Testis (tissue), 2 donors: ENCODE results near the gene VGLL4.

Source experiments
- POLR2A ChIP-seq: fragments of 450-650 bp; IDR thresholded peaks from one replicate; pipeline ENCODE4 v1.6.1; 2017; ENCODE audit warnings: antibody characterized with exemption, mild to moderate bottlenecking, moderate library complexity
- TF ChIP-seq, protein P1 (sequence below), 3 experiments: fragments of 450-650 bp in 2 of 3; fragments of 200-600 bp in 1 of 3; sonication (generic) in 1 of 3; IDR thresholded peaks; one replicate each; pipeline ENCODE4 v1.5.1; 2016 to 2019; ENCODE audit warnings: antibody characterized with exemption in 3 of 3, mild to moderate bottlenecking in 2 of 3, moderate library complexity in 1 of 3

DNA sequence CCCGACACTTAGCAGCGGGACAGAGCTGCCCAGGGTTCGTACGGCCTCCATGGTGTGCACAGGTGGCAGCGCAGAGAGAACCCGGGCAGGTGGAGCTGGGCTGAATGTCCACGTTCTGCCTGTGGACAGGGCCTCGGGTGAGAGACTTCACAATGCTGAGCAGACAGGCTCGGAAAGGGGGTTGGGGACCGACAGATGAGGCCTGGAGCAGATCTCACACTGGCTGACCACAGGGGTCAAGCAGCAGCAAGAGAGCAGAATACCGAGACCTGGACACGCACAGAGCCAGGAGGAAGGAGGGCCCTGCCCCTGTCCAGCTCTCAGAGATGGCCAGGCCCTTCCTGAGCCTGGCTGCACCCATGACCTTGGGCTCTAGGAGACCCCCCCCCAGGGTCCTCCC is 83.0 kb downstream of the VGLL4 start:
- TF ChIP-seq, protein P1, sequence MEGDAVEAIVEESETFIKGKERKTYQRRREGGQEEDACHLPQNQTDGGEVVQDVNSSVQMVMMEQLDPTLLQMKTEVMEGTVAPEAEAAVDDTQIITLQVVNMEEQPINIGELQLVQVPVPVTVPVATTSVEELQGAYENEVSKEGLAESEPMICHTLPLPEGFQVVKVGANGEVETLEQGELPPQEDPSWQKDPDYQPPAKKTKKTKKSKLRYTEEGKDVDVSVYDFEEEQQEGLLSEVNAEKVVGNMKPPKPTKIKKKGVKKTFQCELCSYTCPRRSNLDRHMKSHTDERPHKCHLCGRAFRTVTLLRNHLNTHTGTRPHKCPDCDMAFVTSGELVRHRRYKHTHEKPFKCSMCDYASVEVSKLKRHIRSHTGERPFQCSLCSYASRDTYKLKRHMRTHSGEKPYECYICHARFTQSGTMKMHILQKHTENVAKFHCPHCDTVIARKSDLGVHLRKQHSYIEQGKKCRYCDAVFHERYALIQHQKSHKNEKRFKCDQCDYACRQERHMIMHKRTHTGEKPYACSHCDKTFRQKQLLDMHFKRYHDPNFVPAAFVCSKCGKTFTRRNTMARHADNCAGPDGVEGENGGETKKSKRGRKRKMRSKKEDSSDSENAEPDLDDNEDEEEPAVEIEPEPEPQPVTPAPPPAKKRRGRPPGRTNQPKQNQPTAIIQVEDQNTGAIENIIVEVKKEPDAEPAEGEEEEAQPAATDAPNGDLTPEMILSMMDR (IDR thresholded peaks at IDR 0.05), result no peak
- no peak for TF ChIP-seq POLR2A
